Neural cell (in vitro differentiated cells): ENCODE measurements around the gene LY6G6F. TPM values are rescaled to one million over a fixed set of nuclear protein-coding genes. Genes with fewer than 3 reads are reported as not detected.

Experiments used
- H2AFZ ChIP-seq: fragments of 200-600, 300-800 bp; sonication (generic), shearing (Covaris generic); 2 replicates; pipeline ENCODE4 v1.6.0; 2014; ENCODE audit warnings: low read depth, mild to moderate bottlenecking, antibody characterized with exemption, low read length, moderate library complexity
- H3F3A ChIP-seq: fragments of 200-600 bp; shearing (Covaris generic); 2 replicates; pipeline ENCODE4 v1.6.1; 2016; ENCODE audit warnings: mild to moderate bottlenecking, moderate library complexity, mixed read lengths, antibody characterized with exemption, low read length; ENCODE audit not compliant: insufficient read depth, poor library complexity, severe bottlenecking
- H3K27ac ChIP-seq: fragments of 200-600, 300-800 bp; sonication (generic), shearing (Covaris generic); 2 replicates; pipeline ENCODE4 v1.5.1; 2014; ENCODE audit warnings: mild to moderate bottlenecking, low read length, moderate library complexity
- H3K27me3 ChIP-seq: fragments of 300-800, 200-600 bp; sonication (generic), shearing (Covaris generic); 2 replicates; pipeline ENCODE4 v1.6.0; 2014; ENCODE audit warnings: mild to moderate bottlenecking, low read depth, low read length, moderate library complexity; ENCODE audit not compliant: insufficient read depth
- H3K36me3 ChIP-seq: fragments of 300-800, 200-600 bp; sonication (generic), shearing (Covaris generic); 2 replicates; pipeline ENCODE4 v1.5.1; 2014; ENCODE audit warnings: mild to moderate bottlenecking, antibody characterized with exemption, low read length, moderate library complexity; ENCODE audit not compliant: insufficient read depth
- H3K4me2 ChIP-seq: fragments of 300-800, 200-600 bp; sonication (generic), shearing (Covaris generic); 2 replicates; pipeline ENCODE4 v1.6.0; 2014; ENCODE audit warnings: mild to moderate bottlenecking, low read length
- H3K4me3 ChIP-seq: fragments of 300-800, 200-600 bp; sonication (generic), shearing (Covaris generic); 2 replicates; pipeline ENCODE4 v1.5.1; 2014; ENCODE audit warnings: mild to moderate bottlenecking, low read length, moderate library complexity
- H3K79me2 ChIP-seq: fragments of 200-600 bp; shearing (Covaris generic); replicated peaks from 2 replicates; pipeline ENCODE4 v1.6.0; 2014; ENCODE audit warnings: mild to moderate bottlenecking, low read length, moderate library complexity; ENCODE audit not compliant: insufficient read depth
- H3K9ac ChIP-seq: fragments of 300-800, 200-600 bp; sonication (generic), shearing (Covaris generic); 2 replicates; pipeline ENCODE4 v1.6.1; 2016; ENCODE audit warnings: mild to moderate bottlenecking, low read length, mixed read lengths
- H3K9me2 ChIP-seq: fragments of 200-600 bp; shearing (Covaris generic); 2 replicates; pipeline ENCODE4 v1.6.1; 2016; ENCODE audit warnings: mild to moderate bottlenecking, low read length, mixed read lengths; ENCODE audit not compliant: insufficient read depth
- H3K9me3 ChIP-seq: fragments of 200-600, 300-800 bp; sonication (generic), shearing (Covaris generic); 2 replicates; pipeline ENCODE4 v1.6.1; 2016; ENCODE audit warnings: mild to moderate bottlenecking, mixed run types, low read length, moderate library complexity, mixed read lengths
- H4K20me1 ChIP-seq: fragments of 200-600 bp; shearing (Covaris generic); 2 replicates; pipeline ENCODE4 v1.6.1; 2016; ENCODE audit warnings: mild to moderate bottlenecking, mixed run types; ENCODE audit not compliant: insufficient read depth
- CTCF ChIP-seq: fragments of 450-650 bp; IDR thresholded peaks from 2 replicates; pipeline ENCODE4 v1.5.1; 2014; ENCODE audit warnings: antibody characterized with exemption, mild to moderate bottlenecking, moderate library complexity; ENCODE audit not compliant: poor library complexity, severe bottlenecking
- EP300 ChIP-seq: fragments of 450-650 bp; conservative IDR thresholded peaks from 2 replicates; pipeline ENCODE4 v1.6.1; 2014; ENCODE audit warnings: antibody characterized with exemption, mild to moderate bottlenecking, moderate library complexity; ENCODE audit not compliant: poor library complexity, severe bottlenecking
- EZH2 ChIP-seq: fragments of 200-600, 300-800 bp; shearing (Covaris generic), sonication (generic); IDR thresholded peaks from 2 replicates; pipeline ENCODE4 v1.6.1; 2014; ENCODE audit warnings: antibody characterized with exemption, low read length, borderline replicate concordance, mild to moderate bottlenecking; ENCODE audit not compliant: insufficient read depth, poor library complexity, severe bottlenecking
- MXI1 ChIP-seq: fragments of 450-650 bp; conservative IDR thresholded peaks from 2 replicates; pipeline ENCODE4 v1.6.1; 2014; ENCODE audit warnings: antibody characterized with exemption, mild to moderate bottlenecking; ENCODE audit not compliant: poor library complexity, severe bottlenecking
- POLR2AphosphoS5 ChIP-seq: IDR thresholded peaks from 2 replicates; pipeline ENCODE4 v1.6.1; 2012
- RAD21 ChIP-seq: fragments of 450-650 bp; conservative IDR thresholded peaks from 2 replicates; pipeline ENCODE4 v1.6.1; 2014; ENCODE audit warnings: antibody characterized with exemption, mild to moderate bottlenecking, moderate library complexity
- SMC3 ChIP-seq: fragments of 450-650 bp; conservative IDR thresholded peaks from 2 replicates; pipeline ENCODE4 v1.6.1; 2014; ENCODE audit warnings: antibody characterized with exemption, mild to moderate bottlenecking, moderate library complexity; ENCODE audit not compliant: poor library complexity
- TAF1 ChIP-seq: IDR thresholded peaks from 2 replicates; pipeline ENCODE4 v1.6.1; 2012; ENCODE audit warnings: low read depth
- polyA plus RNA-seq: library from polyadenylated mRNA; depleted of rRNA; stranded (reverse); fragments of >200 nt; gene quantifications from 2 replicates; pipeline ENCODE4 v1.2.3, GENCODE V29; 2014
- TF ChIP-seq, protein P1 (sequence below): IDR thresholded peaks from 2 replicates; pipeline ENCODE4 v1.6.1; 2012; ENCODE audit warnings: borderline replicate concordance

LY6G6F gene
- polyA plus RNA-seq, 1 donor from 2014 or later = not detected

GRCh38 chr6:31660381-31661261, 46.0 kb upstream of the LY6G6F start, which contains the start of gene C6orf47:
C6orf47 (minus strand) TSS chr6:31660778; CDS start chr6:31659947, 831 bp downstream.
- Histone ChIP-seq H3K9me3 (no peaks in the 10 kb centered on the region), H3K4me2 (peak within 1 kb of the TSS; percentile 75), H3K4me3 (peak within 1 kb of the TSS; percentile 85), H3K36me3 (no peaks in the 10 kb centered on the region), H3K27me3 (no peaks in the 10 kb centered on the region), H4K20me1 (no peaks in the 10 kb centered on the region), H2AFZ (peak within 1 kb of the TSS; percentile 80), H3K79me2 (peaks cover 40% of the 10 kb centered on the region), H3K9ac (peak within 1 kb of the TSS; percentile 85), H3K27ac (peak within 1 kb of the TSS; percentile 62), H3K9me2 (no peaks in the 10 kb centered on the region), H3F3A (no peaks in the 10 kb centered on the region)
- TF ChIP-seq CTCF (no peak), POLR2AphosphoS5 (peak; percentile 73), EZH2 (no peak), MXI1 (peak; percentile 67), TAF1 (peak; percentile 42), SMC3 (peak; percentile 37), EP300 (no peak), RAD21 (no peak)
- TF ChIP-seq, protein P1, sequence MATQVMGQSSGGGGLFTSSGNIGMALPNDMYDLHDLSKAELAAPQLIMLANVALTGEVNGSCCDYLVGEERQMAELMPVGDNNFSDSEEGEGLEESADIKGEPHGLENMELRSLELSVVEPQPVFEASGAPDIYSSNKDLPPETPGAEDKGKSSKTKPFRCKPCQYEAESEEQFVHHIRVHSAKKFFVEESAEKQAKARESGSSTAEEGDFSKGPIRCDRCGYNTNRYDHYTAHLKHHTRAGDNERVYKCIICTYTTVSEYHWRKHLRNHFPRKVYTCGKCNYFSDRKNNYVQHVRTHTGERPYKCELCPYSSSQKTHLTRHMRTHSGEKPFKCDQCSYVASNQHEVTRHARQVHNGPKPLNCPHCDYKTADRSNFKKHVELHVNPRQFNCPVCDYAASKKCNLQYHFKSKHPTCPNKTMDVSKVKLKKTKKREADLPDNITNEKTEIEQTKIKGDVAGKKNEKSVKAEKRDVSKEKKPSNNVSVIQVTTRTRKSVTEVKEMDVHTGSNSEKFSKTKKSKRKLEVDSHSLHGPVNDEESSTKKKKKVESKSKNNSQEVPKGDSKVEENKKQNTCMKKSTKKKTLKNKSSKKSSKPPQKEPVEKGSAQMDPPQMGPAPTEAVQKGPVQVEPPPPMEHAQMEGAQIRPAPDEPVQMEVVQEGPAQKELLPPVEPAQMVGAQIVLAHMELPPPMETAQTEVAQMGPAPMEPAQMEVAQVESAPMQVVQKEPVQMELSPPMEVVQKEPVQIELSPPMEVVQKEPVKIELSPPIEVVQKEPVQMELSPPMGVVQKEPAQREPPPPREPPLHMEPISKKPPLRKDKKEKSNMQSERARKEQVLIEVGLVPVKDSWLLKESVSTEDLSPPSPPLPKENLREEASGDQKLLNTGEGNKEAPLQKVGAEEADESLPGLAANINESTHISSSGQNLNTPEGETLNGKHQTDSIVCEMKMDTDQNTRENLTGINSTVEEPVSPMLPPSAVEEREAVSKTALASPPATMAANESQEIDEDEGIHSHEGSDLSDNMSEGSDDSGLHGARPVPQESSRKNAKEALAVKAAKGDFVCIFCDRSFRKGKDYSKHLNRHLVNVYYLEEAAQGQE = peak; percentile 44

DNA sequence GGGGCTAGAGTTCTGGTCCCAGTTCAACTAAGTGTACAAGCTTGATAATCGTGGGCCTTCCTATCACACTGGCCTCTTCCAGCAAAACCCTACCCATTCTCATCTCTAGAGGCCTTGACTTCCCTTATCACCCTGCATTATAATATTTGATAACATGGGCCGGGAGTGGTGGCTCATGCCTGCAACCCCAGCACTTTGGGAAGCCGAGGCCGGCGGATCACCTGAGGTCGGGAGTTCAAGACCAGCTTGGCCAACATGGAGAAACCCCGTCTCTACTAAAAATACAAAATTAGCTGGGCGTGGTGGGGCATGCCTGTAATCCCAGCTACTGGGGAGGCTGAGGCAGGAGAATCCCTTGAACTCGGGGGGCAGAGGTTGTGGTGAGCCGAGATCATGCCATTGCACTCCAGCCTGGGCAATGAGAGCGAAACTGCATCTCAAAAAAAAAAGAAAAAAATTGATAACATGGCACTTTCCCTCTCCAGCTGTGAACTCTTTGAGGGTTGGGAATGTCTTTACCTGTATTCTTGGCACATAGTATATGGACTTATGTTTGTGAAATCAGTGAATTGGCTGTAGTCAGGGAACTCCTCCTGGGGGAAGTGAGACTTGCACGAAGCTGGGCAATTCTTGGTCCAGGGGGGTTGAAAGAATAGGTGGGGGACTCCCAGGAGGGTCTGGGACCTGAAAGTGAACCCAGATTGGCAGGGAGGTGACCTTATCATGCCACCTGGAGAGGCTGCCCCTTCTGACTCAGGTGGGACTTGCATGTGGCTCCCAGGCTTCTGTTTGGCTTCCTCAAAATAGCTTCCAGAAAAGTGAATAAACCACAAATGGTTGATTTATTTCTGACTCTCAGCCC, 45.2 kb upstream of the LY6G6F start:
- H3K79me2 ChIP-seq = peaks cover 45% of the 10 kb centered on the region
- H3K27me3 ChIP-seq = no peaks in the 10 kb centered on the region
- no peaks in the 10 kb centered on the region for H3K9me2 ChIP-seq
- H3F3A ChIP-seq = no peaks in the 10 kb centered on the region
- no peaks in the 10 kb centered on the region for H3K36me3 ChIP-seq
- peak overlapping the region; percentile 85 for H3K4me3 ChIP-seq
- peak overlapping the region; percentile 75 for H3K4me2 ChIP-seq
- TF ChIP-seq TAF1 = no peak
- no peak for TF ChIP-seq SMC3
- TF ChIP-seq, protein P1 = no peak
- no peak overlapping the region for H2AFZ ChIP-seq
- H3K27ac ChIP-seq = peak overlapping the region; percentile 62
- peak overlapping the region; percentile 85 for H3K9ac ChIP-seq
- H3K9me3 ChIP-seq = no peaks in the 10 kb centered on the region
- no peaks in the 10 kb centered on the region for H4K20me1 ChIP-seq
